ENCODE data around the gene NOP53.
"Not testable (repeated sequence)": the region's sequence is repeated elsewhere in the genome, so short reads cannot be mapped to it uniquely, and the experiment has no call there.

NOP53 gene

DNA sequence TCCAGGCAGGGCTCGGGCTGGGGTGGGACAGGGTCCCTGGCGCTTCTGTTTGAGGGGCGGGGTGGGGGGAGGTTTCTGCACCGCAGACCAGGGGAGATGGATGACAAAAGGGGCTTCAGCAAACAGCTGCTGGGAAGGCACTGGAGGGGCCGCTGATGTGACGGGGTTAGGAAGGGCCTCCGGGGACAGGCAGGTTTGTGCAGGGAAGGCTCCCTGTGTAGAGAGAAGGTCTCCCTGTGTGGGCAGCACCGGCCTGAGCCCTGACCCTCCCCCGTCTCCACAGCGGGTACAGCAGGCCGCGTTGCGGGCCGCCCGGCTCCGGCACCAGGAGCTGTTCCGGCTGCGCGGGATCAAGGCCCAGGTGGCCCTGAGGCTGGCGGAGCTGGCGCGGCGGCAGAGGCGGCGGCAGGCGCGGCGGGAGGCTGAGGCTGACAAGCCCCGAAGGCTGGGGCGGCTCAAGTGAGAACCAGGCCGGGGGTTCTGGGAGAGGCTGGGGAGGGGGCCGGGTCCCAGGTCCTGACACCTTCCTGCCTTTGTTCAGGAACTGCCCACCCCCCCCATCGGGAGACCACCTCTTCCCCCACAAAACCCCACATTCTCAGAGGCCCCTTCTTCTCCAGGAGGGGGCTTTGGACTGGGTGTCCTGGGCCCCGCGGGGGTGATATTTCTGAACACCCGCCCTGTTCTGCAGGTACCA, 9.9 kb downstream of the NOP53 start:
- DNase-seq, result no peak

DNA sequence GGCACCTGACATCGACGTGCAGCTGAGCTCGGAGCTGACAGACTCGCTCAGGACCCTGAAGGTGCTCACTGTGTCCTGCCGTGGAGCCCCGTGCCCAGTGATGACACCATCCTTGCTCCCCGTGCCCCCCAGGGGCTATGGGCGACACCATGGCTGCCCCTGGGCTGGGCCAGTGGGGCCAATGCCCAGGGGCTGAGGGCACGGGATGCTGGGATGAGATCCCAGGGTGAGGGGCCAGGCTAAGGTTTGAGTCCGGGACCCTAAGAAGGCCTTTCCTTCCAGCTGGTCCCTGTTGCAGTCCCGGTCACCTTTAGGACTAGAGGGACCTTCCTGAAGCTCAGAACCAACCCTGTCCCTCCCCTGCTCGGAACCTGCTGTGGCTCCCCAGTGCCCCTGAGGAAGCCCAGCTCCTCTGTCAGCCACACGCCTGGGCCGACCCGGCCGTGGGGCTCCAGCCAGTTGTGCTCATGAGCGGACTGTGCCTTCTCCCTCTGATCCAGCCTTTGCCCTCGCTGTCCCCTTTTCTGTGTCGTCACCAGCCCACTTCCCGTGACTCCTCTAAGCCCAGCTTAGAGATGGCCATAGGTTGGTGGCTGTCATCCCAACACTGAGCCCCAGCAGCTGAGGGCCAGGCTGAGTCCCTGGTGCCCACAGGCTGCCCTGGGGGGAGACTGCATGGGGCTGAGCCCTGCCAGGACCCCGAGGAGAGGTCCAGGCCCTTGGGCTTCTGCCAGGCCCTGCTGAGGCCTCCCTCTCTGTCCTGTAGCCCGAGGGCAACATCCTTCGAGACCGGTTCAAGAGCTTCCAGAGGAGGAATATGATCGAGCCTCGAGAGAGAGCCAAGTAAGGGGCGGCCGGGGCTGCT, 10.6 kb downstream of the NOP53 start:
- DNase-seq, result no peak

DNA sequence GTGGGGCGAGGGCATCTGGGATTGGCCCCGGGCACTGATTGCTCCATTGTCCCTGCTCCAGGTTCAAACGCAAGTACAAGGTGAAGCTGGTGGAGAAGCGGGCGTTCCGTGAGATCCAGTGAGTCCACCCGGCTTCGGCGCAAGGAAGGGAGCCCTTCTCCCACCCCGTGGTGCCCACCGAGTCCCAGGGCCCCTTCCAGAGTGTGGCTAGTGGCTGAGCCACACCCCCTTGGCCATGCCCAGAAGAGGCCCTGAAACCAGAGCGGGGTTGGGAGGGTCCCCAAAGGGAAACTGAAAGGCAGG, 11.2 kb downstream of the NOP53 start:
- no peak for DNase-seq

DNA sequence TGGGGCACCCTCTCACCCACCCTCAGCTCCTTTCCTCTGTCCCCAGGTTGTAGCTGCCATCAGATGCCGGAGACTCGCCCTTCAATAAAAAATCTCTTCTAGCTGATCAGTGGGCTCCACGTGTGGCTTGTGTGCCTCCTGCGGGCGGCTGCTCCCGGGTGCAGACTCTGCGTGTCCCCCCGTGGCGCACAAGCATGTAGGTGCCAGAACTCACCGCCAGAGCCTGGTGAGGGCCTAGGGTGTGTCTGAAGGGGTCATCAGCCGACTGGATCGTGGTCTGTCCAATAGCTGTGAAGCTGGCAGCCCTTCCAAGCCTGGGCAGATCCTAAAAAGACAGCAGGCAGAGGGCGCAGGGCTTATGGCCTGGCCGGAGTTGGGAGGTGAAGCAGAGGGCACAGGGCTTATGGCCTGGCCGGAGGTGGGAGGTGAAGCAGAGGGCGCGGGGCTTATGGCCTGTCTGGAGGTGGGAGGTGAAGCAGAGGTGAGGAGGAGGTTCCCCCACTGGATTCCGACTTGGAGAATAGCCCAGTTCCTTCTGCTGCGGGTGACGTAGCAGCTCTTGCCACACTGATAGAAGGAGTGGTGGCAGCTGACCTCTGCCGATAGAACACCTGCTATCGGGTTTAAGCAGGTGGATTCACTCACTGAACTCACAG, 11.7 kb downstream of the NOP53 start:
- DNase-seq, result no peak

DNA sequence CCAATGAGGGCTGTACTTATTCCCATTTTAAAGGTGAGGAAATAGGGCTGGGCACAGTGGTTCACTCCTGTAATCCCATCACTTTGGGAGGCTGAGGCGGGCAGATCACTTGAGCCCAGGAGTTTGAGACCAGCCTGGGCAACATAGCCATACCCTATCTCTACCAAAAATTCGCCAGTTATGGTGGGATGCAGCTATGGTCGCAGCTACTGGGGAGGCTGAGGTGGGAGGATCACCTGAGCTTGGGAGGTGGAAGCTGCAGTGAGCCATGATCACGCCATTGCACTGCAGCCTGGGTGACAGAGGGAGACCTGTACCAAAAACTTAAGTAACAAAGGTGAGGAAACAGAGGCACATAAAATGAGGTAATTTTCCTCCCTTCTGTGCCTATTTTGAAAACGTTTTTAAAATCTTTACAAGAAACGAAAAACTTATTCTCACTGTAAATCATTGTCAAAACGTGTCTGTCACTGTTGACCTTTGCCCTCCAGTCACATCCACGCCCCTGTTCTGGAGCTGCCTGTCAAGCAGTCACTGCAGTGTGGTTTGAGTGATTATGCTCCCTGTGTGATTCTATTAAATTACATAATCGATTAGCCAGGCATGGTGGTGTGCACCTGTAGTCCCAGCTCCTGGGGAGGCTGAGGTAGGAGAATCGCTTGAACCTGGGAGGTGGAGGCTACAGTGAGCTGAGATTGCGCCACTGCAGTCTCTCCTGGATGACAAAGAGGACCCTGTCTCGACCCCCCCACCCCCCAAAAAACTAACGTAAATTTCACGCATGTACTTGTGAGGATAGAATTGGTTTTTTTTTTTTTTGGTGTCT, 12.5 kb downstream of the NOP53 start:
- DNase-seq, result no peak

DNA sequence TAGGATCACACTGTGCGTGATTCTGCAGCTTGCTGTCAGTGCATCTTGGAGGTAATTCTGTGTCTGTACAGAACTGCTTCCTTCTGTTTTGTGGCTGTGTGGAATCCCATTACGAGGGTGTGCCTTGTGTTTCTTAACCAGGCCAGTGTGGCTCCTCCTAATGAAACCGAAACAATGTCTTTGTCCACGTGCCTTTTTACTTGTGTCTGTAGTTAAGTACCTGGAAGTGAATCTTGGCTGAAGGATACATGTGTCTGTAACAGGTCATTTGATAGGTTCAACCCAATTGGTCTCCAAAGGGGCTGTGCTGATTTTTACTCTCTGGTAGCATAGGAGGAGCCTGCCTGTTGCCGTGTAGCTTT, 13.1 kb downstream of the NOP53 start:
- DNase-seq, result no peak

DNA sequence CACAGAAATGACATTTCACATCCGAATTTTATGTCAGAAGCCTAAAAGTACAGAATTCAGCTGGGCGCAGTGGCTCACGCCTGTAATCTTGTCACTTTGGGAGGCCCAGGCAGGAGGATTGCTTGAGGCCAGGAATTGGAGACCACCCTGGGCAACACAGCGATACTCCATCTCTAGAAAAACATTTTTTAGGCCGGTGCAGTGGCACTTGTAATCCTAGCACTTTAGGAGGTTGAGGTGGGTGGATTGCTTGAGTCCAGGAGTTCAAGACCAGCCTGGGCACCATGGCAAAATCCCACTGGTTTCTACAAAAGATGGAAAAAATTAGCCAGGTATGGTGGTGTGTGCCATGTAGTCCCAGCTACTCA, 15.3 kb downstream of the NOP53 start:
- no peak for DNase-seq

DNA sequence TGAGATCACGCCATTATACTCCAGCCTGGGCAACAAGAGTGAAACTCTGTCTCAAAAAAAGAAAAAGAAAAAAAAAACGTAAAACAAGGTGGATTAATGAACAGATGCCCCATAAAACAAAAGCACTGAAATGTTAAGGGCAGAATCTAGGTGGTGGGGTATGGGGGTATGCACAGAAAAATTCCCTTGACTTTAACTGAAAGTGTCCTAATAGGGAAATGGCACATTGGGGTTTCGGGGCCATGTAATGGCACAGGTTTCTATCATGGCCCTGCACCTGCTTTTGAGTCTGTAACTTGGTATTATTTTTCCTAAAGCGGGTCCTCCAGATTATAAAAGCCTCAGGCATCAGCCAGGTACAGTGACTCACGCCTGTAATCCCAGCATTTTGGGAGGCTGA, 16.2 kb downstream of the NOP53 start:
- DNase-seq, result no peak

DNA sequence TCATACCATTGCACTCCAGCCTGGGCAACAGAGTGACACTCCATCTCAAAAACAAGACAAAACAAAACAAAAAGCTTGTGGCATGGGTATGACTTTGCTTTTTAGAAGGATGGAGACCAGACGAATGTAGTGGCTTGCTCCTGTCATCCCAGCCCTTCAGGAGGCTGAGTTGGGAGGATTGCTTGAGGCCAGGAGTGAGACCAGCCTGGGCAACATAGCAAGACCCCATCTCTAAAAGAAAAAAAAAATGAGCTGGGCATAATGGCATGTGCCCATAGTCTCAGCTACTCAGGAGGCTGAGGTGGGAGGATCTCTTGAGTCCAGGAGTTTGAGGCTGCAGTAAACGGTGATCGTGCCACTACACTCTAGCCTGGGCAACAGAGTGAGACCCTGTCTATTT, 16.8 kb downstream of the NOP53 start:
- DNase-seq, result no peak

DNA sequence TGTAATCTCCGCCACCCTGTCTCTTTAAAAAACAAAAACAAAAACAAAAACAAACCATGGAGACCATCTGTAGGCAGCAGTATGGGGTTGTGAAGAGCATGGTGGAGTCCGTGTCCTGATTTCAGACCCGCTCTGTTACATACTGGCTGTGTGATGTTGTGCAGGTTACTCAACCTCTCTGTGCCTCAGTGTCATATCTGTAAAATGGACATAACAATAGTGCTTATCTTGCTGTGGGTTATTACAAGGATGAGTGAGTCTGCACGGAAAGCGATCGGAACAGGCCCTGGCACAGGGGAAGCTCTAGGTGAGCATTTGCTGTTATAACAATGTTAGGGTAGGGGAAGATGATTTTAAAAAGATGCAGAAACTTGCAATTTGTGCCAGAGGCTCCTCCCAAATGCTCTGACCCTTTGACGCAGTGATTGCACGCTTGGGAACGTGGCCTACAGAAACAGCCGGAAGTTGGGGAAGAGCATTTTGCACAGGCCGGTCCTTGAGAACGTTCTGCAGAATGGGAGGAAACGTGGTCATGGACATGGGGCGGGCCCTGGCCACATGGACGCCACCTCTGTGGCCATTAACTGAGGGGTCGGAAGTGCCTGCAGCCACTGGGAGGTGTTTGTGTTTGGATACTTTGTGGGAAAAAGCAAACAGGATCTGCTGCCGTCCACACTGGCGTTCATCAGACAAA, 17.4 kb downstream of the NOP53 start:
- DNase-seq, result no peak

DNA sequence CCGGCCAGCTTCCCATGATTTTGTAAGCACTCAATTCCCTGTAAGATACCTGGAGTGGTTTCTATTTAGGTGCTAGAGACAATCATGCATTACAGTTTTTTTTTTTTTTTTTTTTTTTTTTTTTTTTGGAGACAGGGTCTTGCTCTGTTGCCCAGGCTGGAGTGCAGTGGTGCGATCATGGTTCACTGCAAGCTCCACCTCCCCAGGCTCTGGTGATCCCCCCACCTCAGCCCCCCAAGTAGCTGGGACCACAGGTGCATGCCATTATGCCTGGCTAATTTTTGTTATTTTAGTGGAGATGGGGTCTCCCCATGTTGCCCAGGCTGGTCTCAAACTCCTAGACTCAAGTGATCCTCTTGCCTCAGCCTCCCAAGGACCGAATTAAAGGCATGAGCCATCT, 19.4 kb downstream of the NOP53 start:
- DNase-seq, result not testable (repeated sequence)

DNA sequence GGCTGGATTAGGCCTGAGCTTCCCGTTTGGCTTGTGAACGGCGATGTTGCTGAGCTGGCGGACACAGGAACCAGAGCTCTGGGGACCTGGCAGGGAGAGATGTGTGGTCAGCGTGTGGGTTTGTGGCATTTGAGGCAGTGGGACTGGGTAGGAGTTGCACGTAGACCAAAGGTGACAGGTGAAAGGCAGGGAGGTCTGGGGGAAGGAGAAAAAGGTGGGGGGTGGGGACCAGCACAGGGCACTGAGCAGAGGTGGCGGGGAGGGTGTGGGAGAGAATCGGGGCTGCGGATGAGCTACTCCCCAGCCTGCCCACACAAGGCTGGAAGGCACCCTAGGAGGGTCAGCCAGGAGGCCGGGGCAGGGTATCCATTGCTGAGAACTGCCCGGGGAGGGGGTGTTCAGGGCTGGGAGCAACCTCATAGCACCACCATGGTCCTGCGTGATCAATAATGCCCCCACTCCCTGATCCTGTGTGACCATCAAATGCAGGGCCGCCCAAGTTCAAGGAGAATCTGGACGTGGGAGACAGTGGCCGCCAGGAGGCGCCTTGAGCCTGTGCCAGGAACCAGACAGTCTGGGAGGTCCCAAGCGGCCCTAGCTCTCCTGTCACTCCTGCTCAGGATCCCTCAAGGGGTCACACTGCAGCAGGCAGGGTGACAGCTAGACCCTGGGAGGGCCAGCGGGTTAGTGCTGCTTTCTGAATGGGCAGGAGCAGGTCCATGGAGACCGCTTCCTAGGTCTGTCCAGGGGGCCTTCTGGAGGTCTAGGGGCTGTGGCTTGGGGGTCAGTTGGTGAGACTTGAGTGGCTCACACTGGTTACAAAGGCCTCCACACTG, 20.4 kb downstream of the NOP53 start:
- DNase-seq, result peak; percentile 63

DNA sequence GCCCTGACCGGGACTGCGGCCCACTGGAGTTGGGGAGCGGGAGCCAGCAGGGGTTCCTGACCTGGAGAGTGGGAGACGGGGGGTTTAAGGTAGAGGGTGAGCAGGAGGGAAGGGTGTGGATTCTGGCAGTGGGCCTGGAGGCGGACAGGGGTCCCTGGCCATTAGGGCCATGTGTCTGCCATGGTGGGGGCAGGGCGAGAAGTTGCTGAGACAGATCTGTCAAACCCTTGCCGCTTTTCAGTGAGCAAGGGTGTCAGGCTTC, 20.9 kb downstream of the NOP53 start:
- DNase-seq, result no peak

DNA sequence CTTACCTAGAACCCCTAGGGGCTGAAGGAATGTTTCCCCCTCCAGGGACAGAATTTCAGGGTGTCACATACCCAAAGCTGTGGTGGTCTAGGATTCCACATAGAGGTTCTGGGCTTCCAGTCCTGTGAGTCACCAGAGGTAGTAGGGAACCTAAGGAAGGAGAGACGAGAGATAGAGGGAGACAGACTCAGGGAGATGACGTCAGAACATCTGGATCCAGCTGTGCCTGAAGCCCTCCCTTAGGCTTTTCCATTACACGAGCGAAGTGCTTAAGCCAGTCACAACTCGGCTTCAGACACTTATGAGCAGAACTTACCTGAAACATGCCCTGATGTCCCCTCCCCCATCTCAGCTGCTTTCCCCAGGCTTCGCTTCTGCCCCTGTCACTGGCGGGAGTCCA, 21.3 kb downstream of the NOP53 start:
- no peak for DNase-seq

DNA sequence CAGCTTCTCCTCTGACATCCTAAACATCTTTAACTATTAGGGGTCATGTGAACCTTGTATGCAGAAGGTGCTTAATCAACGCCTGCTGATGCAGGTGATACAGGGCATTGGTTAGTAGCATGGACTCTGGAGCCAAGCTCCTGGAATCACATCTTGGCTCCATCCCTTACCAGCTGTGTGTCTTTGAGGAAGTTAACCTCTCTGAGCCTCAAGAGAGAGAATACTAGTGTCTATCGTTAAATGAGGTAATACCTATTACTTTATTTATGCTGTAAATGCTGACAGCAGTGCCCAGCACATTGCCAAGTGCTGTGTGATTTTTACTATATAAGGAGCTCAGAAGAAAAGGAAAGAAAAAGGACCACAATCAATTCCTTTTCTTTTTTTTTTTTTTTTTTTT, 22.0 kb downstream of the NOP53 start:
- no peak for DNase-seq

DNA sequence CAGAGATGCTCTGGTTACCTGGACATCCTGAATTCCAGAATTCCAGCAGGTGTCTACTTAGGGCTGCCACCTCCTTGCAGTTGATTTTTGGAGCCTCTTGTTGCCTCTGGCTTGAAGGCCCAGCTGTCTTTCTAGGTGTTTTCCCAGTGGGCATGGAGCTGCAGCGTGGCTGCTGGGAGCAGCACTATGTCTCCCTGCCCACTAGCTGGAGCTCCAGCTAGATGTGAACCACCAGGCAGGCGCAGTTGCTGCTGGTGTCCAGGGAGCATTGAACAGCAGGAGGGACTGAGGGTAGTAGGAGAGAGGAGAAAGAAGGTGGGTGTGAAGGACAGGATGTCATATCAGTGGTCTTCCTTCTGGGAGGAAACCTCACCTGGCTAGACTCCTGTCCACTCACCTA, 23.3 kb downstream of the NOP53 start:
- no peak for DNase-seq

DNA sequence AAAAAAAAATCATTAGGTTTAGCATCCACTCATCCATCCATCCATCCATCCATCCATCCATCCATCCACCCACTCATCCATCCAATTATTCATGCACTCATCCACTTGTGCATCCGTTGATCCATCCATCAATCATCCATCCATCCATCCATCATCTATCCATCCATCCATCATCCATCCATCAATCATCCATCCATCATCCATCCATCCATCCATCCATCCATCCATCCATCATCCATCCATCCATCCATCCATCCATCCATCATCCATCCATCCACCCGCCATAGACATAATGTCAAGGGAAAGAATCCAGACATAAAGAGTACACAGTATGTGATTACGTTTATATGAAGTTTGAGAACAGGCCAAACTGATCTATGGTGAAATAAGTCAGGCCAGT, 24.2 kb downstream of the NOP53 start:
- DNase-seq, result no peak

DNA sequence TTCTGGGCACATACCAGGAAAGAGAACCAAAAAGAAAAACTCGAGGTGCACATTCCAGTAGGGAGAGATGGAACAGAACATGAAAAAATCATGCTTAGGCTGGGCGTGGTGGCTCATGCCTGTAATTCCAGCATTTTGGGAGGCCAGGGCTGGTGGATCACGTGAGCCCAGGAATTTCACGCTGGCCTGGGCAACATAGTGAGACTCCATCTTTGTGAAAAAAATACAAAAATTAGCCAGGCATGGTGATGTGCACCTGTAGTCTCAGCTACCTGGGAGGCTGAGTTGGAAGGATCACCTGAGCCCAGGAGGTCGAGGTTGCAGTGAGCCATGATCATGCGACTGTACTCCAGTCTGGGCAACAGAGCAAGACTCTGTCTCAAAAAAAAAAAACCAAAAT, 25.9 kb downstream of the NOP53 start:
- DNase-seq, result not testable (repeated sequence)

DNA sequence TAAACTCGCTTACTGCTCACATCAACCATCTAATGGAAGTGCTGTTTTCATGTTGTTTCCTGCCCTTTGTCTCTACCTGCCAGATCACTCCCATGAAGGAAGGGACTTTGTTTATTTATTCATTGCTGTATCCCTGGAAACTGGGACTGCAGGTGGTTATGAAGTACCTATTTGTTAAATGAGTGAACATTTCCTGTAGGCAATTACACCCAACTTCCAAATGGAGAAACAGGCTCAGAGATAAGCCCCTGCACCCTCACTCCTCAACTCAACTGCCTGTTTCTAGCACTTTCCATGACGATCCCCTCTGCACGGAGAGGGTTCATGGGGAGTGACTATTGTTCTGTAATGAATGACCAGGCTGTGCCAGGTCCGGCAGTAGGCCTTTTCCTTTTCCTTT, 31.2 kb downstream of the NOP53 start:
- DNase-seq, result peak; percentile 33

DNA sequence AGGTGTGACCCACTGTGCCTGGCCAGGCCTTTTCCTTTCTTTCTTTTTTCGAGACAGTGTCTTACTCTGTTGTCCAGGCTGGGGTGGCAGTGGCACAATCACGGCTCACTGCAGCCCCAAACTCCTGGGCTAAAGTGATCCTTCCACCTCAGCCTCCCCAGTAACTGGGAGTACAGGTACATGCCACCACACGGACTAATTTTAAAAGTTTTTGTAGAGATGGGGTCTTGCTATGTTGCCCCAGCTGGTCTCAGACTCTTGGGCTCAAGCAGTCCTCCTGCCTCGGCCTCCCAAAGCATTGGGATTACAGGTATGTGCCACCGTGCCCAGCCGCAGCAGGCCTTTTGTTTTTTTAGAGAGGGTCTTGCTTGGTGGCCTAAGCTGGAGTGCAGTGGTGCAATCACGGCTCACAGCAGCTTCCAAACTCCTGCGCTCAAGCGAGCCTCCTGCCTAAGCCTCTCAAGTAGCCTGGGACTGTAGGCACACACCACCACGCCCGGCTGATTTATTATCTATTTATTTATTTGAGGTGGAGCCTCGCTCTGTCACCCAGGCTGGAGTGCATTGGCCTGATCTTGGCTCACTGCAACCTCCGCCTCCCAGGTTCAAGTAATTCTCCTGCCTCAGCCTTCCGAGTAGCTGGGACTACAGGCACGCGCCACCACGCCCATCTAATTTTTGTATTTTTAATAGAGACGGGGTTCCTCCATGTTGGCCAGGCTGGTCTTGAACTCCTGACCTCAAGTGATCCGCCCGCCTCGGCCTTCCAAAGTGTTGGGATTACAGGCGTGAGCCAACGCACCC, 32.1 kb downstream of the NOP53 start:
- not testable (repeated sequence) for DNase-seq
